ENCODE data around the gene SLCO2A1.

- TF ChIP-seq CTCF (IDR thresholded peaks at IDR 0.05) (no peak), POLR2A (IDR thresholded peaks at IDR 0.05) (no peak)
Measured at GRCh38 chr3:133914839-133915600, 114.7 kb downstream of the SLCO2A1 start.

Data from breast epithelium (tissue), 3 donors.